NCI-H128 (cell line): ENCODE results near the gene LETMD1.
"Not testable (repeated sequence)": the region's sequence is repeated elsewhere in the genome, so short reads cannot be mapped to it uniquely, and the experiment has no call there.

Source experiments
- DNase-seq: peaks from one replicate; lab custom pipeline; 2025; ENCODE audit not compliant: unreplicated experiment; lab: John Stamatoyannopoulos, UW

Gene LETMD1, protein sequence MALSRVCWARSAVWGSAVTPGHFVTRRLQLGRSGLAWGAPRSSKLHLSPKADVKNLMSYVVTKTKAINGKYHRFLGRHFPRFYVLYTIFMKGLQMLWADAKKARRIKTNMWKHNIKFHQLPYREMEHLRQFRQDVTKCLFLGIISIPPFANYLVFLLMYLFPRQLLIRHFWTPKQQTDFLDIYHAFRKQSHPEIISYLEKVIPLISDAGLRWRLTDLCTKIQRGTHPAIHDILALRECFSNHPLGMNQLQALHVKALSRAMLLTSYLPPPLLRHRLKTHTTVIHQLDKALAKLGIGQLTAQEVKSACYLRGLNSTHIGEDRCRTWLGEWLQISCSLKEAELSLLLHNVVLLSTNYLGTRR

DNA sequence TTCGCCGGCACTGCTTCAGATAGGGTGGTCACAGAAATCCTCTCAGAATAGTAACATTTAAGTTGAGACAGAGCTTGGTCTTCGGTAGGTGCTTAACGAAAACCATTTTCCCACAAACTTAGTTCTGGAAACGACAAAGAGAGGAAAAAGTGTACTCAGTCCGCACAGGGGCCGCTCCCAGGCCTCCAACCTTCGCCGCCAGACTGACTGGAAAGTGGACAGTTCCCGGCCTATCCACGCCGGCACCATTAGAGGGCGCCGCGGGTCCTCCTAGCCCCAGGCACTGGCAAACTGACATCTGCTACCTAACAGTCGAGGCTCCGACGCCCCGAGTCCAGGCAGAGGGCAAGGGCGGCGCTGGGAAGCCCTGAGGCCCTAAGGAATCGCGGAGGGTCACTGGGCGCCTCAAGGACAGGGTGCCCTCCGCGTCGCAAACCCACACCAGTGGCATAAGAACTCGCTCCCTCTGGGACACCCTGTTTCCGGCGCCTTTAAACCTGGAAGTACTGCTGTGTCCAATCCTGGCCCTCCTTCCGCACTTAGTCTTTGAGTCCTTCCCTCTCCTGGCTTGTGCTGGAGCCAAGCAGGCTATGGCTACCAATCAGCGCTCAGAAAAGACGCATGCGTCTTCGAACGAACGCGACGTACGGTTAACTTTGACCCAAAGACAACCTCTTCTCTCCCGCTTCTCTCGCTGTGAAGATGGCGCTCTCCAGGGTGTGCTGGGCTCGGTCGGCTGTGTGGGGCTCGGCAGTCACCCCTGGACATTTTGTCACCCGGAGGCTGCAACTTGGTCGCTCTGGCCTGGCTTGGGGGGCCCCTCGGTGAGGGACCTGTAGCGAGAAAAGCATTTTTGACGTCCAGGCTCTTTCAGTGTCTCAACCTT is at the start of gene LETMD1:
Gene LETMD1 (plus strand): TSS at position 673 of the 886 bp plus-strand sequence. CDS start 30 bp downstream, at position 703.
- peak; percentile 97 for DNase-seq

DNA sequence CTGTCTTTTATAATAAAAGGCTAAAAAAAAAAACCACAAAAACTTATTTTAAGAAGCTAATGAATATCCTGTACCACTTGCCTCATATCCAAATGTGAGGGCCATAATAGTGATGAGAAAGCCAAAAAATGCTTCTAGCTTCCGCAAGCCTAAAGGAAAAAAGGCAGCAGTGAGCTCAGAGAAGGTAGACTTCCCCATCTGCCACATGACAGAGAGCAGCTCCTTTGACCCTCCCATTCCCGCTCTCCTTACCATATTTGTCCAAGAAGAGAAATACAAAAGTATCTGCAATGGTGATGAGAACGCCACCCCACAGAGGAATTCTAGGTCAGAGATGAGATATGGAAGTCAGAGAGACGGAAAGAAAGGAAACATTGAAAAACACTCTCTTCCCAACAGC is 49.0 kb upstream of the LETMD1 start:
- no peak for DNase-seq

DNA sequence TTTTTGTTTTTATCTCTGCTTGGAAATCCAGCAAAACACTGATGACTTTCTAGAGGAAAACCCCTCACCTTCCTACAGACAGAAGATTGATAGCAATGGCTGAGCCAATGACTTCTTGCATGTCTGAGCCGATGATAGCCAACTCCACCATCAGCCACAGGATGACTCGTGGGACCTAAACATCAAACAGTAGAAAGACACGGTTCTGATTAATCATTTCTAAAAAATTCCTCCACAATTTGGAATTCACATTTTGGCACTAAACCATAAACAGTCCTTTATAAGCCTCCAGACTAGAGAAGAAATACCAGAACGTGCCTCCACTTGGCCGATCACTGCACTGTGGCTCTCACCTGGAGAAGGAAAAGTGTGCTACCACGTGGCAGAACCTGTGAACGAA is 47.9 kb upstream of the LETMD1 start:
- DNase-seq: no peak

DNA sequence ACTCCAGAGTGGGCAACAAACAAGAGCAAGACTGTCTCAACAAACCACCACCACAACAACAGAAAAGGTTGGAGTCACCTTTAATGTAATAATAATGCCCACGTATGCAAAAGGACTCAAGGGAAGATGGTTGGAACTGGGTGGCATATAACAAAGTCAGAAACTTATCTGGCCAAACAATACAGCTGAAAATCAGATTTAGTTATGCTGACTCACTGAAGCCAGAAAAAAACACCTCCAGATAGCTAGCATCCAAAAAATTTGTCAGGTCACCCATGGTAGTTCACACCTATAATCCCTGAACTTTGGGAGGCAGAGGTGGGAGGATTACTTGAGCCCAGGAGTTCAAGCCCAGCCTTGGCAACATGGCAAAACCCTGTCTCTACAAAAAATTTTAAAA is 46.3 kb upstream of the LETMD1 start:
- DNase-seq: no peak

DNA sequence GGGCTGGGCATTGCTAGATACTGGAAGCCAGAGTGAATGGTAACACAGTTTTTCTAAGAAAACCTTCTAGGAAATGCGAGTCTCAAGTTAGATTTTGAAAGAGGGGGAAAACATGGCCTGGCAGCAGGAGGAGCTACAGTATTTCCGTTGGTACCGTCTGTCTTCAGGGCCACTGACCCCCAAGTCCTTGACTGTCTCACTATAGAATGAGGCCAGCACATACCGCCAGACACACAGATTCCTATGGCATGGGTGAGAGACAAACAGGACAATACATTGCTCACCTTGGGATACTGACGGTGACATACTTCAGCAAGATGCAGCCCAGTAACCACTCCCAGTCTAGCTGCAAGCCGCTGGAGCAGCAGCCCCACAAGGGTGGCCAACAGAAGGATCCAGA is 43.6 kb upstream of the LETMD1 start:
- no peak for DNase-seq

DNA sequence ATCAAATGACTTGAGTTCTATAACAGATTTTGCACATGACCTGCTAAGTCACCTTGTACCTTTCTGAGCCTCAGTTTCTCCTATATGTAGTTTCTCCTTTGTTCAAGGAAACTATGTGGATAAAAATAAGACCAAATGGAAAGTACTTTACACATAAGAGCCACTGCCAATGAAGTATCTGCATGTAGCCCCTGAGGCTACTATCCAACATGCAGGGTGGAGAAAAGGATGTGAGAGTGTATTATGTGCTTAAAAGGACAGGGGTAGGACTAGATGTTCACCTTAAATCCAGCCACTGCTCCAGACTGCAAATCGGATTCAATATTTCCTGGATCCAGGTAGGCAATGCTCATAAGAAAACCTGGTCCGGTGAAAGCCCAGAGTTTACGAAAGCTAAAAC is 43.1 kb upstream of the LETMD1 start:
- no peak for DNase-seq

DNA sequence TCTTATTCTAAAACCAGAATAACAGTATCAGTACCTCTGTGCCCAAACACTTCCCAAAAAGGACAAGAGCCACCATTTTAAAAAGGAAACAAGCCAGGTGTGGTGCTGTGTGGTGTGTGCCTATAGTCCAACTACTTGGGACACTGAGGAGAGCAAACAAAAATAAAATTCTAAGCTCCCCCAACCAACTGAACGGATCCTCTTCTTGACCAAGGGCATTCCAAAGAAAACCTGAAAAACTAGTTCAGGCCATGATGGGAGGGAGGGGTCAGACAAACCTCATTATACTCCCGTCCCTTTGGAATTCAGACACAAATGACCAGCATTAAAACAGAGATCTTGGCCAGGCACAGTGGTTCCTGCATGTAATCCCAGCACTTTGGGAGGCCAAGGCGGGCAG is 42.5 kb upstream of the LETMD1 start:
- no peak for DNase-seq

DNA sequence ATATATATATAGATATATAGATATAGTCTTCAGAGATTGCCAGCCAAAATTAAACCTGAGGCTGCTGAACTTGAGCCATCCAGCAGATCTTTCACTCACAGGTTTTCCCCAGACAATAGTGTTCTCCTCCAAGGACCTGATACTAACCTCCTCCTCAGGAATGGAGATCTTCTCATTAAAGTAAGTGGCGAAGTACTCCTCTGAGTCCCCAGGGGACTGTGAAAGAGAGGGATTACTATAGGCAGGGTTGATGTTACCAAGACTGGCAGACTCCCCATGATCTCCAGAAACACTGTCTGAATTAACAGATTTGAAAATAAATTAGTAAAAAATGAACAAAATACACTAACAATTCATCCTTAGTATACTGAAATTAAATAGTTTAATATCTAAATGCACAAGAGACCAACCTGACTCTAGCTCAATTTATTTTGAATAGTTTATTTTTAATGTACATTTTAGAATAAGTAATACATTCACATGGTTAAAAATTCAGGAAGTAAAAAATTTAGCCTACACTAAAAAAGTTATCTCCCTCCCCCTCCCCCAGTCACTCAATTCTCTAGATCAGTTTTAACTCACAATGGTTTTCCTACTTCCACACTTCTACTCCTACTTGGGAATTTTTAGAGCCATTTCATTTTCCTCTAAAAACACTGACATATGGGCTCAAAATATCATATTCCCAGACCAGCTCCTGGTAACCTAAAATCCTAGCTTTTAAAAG is 39.6 kb upstream of the LETMD1 start:
- no peak for DNase-seq

DNA sequence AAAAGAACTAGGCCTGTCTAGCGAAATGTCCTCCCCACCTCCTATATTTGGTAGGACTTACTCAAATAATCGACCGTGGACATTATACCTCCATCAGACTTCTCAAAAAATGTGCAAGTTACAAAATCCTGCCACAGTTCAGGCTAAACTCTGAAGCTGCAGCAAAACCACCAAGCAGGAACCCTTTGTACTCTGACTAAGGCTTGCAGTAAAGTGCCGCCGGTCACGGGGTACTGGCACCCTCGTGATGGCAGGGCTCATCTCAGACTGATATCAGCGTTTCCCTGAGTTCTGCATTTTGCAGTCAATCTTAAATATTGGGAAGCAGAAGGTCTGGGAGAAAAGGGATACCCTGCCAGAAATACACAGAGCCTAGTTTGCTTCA is 39.1 kb upstream of the LETMD1 start:
- no peak for DNase-seq

DNA sequence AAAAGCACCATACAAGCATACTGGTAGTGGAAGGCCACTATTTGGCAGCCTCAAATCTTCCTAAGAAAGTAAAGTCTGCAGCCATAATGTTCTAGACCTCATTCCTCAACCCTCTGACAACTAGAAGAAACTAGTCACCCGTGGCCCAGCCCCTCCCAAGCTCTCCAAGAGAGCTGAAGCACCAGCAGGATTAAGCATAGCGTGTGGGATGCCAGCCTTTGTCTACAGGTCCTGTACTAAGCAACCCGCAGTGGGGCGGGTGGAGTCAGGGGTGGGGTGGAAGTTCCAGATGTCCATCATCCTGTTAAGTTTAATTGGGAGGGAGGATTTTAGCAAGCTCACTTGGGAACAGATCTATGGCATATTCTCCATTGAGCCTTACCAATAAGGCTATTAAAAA is 36.2 kb upstream of the LETMD1 start:
- no peak for DNase-seq

DNA sequence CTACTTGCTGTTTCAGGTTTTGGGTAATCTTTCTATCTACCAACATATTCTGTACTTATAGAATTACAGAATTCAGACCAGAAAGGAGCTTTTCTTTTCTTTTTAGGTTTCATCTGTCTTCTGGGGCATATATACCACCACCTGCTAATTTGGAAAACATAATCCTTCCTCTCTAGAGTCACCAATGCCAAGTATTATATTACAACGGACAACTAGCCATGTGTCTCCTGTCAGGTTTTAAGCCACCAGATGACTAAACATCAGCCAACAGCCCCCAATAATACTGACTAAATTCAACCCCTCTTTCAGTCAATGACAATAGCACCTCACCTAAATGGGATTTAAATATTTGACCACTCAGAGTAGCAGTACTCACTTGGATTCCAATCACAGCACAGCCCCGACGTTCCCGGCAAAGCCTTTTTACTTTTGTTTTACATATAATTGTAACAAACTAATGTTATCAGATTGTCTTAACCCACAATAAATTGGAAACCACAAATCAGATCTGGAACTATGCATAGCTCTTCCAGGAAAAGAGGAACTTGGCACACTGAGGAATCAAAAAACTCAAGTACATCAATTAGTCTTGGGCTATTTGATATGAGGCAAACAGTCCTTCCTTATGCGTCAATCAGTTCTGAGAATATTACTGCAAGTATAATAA is 35.4 kb upstream of the LETMD1 start:
- no peak for DNase-seq

DNA sequence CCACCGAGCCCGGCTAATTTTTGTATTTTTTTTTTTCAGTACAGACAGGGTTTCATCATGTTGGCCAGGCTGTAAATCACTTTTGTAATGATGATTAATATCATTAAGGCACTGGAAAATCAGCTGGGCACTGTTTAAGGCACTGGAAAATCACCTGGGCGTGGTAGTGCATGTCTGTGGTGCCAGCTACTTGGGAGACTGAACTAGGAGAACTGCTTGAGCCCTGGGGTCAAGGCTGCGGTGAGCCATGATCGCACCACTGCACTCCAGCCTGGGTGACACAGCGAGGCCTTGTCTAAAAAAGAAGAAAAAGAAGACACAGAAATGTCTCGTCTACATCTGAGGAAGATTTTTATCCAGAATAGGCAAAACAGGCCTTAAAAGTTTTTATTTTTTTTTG is 34.7 kb upstream of the LETMD1 start:
- DNase-seq: no peak

DNA sequence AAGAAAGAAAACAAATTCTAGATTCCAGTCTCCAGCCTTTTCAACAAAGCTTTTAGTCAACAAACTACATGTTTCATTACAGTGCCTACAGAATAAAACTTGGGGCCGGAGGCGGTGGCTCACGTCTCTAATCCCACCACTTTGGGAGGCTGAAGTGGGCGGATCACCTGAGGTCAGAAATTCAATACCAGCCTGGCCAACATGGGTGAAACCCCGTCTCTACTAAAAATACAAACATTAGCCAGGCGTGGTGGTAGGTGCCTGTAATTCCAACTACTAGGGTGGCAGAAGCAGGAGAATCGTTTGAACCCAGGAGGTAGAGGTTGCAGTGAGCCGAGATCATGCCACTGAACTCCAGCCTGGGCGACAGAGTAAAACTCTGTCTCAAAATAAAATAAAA is 33.7 kb upstream of the LETMD1 start:
- not testable (repeated sequence) for DNase-seq

DNA sequence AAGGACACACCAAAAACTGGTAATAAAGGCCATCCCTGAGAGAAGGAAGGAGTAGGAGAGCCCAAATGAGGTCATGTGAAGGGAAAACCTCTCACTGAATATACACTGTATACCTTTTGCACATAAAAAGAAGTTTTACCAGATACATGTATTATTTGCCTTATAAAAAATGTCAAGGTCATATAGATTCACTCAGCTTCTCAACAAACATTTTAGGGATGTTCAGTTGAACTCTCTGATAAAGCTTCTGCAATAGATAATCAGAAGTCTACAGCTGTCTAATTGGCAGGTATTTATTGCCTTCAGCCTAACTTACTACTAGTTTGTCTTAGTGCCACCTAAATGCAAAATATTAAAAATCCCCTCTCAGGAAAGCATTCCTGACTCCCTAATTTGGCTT is 30.7 kb upstream of the LETMD1 start:
- DNase-seq: no peak

DNA sequence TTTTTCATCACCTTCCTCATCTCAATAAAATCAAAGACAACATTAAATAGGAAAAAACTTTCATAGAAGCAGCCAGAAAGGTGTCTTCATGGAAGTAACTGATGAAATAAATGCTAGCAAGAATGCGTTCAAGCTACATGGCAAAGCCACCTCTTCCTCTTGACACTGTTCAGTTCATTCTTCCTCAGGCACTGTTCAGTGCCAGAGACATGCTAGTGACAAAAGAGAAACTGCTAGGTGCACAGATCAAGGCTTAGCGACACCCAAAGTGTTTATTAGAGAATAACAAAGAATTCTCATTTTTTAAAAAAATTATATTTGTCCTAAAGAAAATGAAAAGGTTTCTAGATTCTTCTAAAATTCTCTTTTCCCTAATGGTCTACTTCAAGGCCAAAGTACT is 29.2 kb upstream of the LETMD1 start:
- DNase-seq: no peak

DNA sequence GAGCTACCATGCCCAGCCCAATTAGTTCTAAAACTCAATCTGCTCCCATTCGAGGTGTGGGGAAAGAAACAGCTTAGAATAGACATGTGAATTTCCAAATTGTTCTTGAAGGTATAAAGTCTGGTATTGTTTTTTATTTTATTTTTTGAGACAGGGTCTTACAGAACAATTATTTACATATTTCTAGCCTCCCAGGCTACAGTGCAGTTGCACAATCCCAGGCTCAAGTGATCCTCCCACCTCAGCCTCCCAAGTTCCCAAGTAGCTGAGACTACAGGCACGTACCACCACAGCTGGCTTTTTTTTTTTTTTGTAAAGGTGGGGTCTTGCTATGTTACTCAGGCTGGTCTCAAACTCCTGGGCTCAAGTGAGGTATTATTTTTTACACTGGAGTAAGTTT is 28.2 kb upstream of the LETMD1 start:
- DNase-seq: no peak

DNA sequence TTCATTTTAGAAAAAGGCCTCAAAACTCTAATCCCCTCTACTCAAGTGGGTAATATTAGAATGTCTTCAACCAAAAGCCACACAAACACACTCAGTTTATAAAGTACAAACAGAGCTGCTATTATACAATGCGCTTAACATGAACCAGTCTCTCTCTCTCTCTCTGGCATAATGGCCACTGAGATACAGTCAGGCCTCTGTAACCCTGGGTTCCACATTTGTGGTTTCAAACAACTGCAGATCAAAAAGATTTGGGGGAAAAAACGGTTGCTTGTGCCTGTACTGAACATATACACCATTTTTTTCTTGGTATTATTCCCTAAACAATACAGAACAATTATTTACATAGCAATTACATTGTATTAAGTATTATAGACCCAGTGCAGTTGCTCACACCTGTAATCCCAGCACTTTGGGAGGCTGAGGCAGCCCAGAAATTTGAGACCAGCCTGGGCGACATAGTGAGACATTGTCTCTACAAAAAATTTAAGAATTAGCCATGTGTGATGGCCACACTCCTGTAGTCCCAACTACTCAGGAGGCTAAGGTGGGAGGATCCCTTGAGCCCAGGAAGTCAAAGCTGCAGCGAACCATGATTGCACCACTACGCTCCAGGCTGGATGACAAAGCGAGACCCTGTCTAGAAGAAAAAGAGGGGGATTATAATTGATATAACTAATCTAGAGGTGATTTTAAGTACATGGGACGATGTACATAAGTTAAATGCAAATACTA is 27.5 kb upstream of the LETMD1 start:
- DNase-seq: no peak

DNA sequence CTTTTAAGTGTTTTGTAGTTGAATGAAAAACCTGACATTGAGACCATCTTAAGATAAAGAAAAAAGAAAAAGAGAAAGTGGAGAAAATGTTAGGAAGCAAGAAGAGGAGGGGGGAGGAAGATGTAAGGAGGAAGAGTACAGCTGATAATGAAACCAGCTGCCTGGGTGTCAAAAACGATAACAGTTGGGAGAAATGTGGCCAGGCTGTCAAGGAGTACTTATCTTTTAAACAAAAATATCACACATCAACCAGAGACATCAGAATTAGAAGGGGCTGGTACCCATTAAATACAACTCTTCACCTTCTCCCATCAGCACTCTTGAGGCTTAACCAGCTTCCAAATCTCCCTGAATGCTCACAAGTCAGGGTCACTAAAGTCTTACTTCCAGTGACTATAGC is 26.4 kb upstream of the LETMD1 start:
- no peak for DNase-seq

DNA sequence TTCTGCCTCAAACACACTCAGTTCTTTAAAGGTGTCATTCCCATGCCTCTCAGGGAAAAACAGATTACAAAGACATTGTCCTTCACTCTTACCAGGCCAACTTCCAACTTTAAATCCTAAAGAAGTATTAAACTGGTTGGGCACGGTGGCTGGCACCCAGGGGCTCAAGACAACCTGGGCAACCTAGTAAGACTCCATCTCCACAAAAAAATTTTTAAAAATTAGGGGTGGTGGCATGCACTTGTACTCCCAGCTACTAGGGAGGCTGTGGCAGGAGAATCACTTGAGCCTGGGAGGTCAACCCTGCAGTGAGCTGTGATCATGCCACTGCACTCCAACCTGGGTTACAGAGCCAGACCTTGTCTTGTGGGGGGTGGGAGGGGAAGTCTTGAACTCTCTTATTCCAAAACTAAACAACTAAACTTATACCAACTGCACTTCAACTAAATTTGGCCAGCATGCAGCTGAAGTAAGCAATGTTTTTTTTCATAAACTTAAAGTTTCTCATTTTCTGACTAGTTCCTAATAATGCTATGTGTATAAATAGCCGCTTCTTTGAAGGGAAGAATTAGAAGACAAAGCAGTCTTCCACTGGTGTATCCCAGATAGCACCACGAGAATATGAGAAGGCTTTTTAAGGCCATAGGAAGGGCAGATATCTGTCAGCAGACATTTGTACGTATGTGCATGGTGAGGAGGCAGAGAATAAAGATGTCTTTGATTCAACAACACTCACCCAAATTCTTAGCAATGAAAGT is 24.3 kb upstream of the LETMD1 start:
- no peak for DNase-seq

DNA sequence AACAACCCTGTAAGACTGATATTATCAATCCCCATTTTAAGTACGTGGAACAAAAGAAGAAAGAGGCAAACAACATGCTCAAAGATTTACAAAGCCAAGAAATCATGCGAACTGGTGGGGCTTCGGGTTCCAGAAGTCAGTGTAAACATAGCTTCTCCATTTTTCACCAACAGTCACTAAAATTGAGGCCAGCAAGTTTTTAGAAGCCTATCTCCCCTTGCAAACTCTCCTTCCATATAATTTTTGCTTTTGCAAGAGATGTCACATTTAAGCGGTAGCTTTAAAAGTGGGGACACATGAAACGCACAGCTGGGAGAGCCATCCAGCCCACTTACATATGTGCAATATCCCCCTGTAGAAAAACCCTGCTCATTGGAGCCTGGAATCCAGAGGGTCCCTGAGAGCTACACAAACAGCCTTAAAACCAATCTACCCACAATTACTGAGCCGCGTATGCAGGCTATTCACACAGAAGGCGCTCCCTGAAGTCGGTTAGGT is 22.7 kb upstream of the LETMD1 start:
- no peak for DNase-seq
